Prostate gland (tissue), 2 donors: ENCODE data around the gene SLC36A2.
"Not testable (repeated sequence)": the region's sequence is repeated elsewhere in the genome, so short reads cannot be mapped to it uniquely, and the experiment has no call there.

Source experiments
- CTCF ChIP-seq, 4 experiments: fragments of 200-600 bp in 2 of 4; fragments of 450-650 bp in 2 of 4; sonication (generic) in 2 of 4; IDR thresholded peaks; 1 replicate in 3 of 4; 2 replicates in 1 of 4; pipeline ENCODE4 v1.5.1; 2016 to 2019; ENCODE audit warnings: antibody characterized with exemption in 4 of 4, mild to moderate bottlenecking in 2 of 4, moderate library complexity in 2 of 4
- POLR2A ChIP-seq: fragments of 450-650 bp; IDR thresholded peaks from one replicate; pipeline ENCODE4 v1.6.1; 2016; ENCODE audit warnings: antibody characterized with exemption, mild to moderate bottlenecking
- POLR2AphosphoS5 ChIP-seq: sonication (generic); formaldehyde crosslinking; IDR thresholded peaks from one replicate; pipeline ENCODE4 v1.6.1; 2017; ENCODE audit warnings: antibody characterized with exemption

- not testable (repeated sequence) for TF ChIP-seq CTCF (IDR thresholded peaks at IDR 0.05); POLR2AphosphoS5; POLR2A
Observed at GRCh38 chr5:151367038-151367437, 19.7 kb upstream of the SLC36A2 start.
